CD4-positive, alpha-beta T cell treated with Interferon gamma for 1 hour (primary cell): ENCODE data around the gene TNNC2.
A peak's percentile ranks its signal among the peaks of the same experiment; 100 is the strongest.
"Not testable (repeated sequence)": the region's sequence is repeated elsewhere in the genome, so short reads cannot be mapped to it uniquely, and the experiment has no call there.

ENCODE experiments used
- DNase-seq: peaks from one replicate; pipeline ENCODE4 v3.0.0-alpha.2; 2020

The TNNC2 gene

DNA sequence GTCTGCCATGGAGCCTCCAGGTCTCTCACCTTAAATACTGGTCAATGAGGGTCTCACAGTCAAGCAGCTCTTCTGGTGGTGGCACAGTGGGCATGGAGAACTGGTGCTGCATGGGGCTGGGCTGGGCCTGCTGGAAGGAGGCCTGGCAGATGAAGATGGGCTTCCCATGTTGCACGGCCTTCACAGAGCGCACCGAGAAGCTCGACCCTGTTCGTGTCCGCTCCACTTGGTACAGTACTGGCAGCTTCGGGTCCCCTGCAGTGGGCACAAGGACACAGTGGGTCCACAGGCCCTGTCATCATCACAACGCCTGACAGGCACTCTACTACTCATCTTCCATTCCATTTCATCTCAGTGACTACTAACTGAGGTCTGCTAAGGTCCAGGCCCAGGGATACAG is 21.3 kb upstream of the TNNC2 start:
- DNase-seq: no peak

DNA sequence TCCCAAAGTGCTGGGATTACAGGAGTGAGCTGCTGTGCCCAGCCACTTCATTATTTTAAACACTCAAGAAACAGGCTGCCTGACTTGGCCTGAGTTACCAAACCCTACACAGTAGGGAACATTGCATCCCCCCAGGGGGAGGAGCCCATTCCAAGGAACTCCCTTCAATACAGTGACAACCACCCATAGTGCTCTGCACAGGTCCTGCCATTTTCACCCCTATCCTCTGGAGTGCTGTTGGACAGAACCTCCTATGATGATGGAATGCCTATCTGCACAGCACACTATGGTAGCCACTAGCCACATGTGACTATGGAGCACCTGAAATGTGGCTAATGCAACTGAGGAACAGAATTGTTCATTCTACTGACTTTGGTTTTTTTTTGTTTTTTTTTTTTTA is 18.3 kb upstream of the TNNC2 start:
- DNase-seq: no peak

DNA sequence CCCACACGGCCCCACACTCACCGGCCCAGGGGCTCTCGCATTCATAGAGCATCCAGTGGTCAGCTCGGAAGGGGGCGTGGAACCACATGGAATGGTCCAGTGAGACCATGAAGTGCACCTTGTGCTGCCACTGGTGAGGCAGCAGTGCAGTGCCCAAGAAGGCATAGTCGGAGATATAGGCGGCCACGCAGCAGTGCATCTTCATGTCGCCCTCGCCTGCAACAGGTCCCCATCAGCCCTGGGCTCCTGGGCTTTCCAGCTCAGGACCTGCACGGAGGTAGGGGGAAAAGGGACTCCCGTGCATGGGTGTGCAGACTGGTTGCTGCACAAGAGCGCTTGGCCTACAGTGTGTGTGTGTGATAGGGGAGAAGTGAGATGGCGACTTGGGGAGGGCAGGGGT is 16.4 kb upstream of the TNNC2 start:
- DNase-seq: no peak

DNA sequence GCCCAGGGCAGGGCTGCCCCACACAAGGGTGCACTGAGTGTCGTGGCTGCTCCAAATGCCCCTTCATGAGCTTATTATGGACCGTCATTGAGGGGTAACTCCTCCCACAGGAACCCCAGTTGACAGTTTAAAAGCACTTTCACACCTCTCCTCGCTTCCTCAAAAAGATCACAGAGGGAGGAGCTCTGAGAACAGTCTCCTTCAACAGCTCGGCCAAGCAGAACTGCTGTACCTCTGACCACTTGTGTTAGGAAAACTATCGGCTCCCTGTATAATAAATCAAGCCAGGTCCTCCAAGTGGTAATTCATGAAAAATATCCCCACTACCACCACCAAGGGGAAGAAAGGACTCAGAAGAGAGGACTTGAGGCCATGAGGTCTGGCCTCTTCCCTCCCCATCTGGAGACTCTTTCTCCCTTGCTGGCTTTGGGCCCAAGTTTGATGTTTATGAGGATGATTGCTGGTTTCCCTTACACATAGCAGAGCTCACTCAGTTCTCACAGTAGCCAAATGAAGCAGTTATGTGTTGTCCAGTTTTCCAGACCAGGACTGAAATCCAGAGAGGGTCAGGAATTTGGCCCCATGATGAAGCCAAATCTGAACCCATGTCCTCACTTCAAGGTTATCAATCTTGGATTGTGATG is 15.2 kb upstream of the TNNC2 start:
- peak; percentile 15 for DNase-seq

DNA sequence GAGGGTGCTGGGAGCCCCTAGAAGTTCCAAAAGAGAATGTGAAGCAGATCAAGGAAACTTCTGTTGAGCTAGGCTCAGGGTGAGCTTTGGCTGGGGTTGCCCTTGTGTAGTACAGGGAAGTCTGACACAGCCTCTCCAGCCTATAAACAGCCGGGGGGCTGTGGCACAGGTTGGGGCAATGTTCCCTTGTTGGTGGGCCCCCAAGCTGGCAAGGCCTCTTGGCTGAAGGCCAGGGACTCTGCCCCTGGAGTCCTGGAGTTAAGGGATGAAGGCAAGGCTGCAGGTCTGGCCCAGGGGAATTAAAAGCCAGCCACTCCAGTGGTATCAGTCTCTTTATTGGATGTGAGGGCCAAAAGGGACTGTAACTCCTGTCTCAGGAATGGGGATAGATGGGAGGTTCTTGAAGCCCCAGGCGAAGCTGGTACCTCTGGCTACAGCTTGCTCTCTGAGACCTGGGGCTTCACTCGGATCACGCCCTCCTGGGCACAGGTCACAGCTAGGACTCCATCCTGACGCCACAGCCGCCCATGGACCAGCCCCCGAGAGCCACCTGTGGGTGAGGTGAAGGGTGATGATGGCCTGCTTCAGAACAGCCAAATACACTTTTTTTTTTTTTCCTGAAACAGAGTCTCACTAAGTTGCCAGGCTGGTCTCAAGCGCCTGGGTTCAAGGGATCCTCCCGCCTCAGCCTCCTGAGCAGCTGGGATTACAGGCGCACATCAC is 14.5 kb upstream of the TNNC2 start:
- DNase-seq: no peak

DNA sequence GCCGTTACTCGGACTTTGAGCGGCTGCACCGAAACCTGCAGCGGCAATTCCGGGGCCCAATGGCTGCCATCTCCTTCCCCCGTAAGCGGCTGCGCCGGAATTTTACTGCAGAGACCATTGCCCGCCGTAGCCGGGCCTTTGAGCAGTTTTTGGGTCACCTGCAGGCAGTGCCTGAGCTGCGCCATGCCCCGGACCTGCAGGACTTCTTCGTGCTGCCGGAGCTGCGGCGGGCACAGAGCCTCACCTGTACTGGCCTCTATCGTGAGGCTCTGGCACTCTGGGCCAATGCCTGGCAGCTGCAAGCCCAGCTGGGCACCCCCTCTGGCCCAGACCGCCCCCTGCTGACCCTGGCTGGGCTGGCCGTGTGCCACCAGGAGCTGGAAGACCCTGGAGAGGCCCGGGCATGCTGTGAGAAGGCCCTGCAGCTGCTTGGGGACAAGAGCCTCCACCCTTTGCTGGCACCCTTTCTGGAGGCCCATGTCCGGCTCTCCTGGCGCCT is 13.6 kb upstream of the TNNC2 start:
- no peak for DNase-seq

DNA sequence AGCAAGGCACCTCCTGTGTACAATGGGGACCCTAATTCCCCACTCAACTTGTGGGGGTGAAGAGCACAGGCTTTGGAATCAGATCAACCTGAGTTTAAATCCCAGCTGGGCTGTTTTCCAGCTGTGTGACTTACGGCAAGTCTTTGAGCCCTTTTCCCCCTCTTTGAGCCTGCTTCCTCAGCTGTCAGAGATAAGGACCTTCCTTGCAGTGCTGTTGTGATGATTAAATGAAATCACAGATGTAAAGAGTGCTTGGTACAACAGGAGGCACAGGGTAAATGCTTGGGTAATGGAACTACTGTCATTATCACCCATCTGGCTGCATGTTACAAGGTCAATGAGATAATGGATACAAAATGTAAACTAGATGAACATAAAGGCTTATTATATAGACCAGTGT is 9.7 kb upstream of the TNNC2 start:
- no peak for DNase-seq

DNA sequence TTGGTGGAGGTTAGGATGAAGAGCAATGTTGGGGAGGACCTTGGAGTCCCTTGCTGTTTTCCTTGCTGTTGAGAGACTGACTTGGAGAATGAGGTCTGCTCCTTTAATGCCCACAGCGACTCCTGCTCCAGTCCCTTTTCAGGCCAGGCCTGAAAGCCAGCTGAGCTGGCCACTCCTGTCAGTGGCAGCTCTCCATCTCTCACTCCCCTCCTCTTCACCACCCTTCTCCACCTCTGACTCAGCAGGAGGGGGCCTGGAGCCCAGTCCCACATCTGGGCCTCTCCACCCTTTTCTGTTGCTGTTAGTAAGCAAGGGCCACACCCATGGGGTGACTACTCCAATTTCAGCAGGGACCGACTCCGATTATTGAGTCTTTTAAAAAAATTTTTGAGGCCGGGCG is 8.7 kb upstream of the TNNC2 start:
- no peak for DNase-seq

DNA sequence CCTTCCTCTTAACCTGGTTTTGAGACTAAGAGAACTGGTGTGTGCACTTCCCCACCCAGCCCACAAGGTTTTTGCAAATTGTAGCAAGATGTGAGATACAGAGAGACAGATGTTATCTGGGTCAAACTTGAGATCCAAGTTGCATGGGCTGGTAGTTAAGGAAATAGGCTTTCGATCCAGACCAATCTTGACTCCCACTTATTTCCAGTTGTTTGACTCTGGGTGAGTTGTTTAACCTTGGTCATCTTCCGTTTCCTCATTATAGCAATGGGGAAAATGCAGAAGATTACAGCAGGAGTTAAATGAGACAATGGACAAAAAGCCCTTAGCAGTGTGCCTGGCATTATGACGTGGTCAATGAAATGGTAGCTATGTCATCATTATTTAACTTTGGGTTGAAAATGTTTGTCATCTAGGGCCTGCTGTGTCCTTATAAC is 8.2 kb upstream of the TNNC2 start:
- no peak for DNase-seq

DNA sequence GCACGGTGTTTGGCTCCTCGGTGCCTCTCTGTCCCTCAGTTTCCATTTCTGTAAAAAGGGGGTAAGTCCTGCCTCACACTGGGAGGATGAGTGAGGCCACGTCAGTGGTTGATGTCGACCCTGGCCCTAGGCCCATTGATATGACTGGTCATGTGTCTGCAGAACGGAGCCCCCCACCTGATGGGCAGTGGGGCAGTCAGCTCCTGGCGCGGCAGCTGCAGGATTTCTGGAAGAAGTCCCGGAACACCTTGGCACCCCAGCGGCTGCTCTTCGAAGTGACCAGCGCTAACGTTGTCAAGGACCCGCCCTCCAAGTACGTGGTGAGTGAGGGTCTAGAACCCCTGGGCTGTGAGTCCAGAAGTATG is 7.7 kb upstream of the TNNC2 start:
- no peak for DNase-seq

DNA sequence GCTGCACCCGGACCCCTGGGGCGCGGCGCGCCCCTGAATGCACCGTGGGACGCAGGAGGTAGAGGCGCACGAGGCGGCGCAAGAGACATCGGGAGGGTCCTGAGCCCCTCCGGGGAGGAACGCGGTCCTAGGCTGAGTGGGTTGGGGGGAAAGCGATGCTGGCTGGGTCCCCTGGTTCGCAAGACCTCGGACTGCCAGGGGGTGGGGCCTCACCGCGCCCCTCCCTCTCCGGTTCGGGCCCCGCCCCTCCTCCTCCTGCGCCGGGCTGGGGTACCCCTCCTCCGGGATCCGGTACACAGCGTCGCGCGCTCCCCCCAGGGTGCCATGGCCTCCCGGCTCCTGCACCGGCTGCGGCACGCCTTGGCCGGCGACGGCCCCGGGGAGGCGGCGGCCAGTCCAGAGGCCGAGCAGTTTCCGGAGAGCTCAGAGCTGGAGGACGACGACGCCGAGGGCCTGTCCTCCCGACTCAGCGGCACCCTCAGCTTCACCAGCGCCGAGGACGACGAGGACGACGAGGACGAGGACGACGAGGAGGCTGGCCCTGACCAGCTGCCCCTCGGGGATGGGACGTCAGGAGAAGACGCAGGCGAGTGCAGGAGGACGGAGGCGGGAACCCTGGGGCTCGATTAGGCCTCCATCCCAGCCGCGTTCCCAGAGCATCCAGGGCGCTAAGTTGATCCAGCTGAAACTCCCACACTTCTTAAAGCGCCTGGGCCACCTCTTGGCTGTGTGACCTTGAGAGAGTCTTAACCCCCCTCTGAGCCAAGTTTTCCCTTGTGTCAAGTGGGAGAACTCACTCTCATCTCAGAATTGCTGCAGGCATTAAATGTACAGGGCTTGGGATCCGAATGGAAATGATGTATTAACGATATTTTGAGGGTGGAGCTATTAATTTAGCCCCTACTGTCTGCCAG is 7.0 kb upstream of the TNNC2 start:
- DNase-seq: peak; percentile 48

DNA sequence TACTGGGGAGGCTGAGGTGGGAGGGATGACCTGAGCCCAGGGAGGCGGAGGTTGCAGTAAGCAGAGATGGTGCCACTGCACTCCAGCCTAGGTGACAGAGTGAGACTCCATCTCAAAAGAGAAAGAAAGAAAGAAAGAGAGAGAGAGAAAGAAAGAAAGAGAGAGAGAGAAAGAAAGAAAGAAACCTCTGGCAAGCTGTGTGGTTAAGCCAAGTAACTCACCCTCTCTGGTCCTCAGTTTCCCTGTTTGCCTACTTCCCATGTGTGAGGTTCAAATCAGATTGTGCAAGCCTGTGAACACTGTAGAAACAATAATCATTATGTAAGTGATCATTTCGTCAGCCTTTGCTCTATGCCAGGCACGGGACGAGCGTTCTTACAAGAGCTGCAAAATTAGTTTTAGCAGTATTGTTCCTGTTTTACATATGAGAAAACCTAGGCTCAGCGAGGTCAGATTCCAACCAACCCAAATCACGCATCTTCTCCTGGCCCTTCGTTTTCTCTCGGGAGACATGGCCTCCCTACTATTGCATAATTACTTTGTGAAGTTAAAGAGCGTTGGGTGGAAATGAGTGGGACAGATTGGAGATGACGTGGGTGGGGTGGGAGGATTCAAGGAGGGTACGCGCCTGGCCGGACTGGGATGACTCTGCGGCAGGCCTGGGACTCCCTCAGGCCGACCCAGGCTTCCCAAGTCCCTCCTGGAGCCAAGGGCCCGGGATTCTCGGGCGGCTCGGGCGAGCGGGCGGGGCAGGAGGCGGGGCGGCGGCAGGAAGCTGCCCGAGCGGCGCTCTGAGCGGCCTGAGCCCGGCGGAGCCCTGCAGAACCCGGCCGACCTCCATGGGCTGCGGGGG is 6.1 kb upstream of the TNNC2 start, which contains the start of gene SNX21:
Gene SNX21 (plus strand): TSS at position 770 of the 853 bp plus-strand sequence. CDS start 121 bp downstream, outside the sequence.
- peak; percentile 18 for DNase-seq

DNA sequence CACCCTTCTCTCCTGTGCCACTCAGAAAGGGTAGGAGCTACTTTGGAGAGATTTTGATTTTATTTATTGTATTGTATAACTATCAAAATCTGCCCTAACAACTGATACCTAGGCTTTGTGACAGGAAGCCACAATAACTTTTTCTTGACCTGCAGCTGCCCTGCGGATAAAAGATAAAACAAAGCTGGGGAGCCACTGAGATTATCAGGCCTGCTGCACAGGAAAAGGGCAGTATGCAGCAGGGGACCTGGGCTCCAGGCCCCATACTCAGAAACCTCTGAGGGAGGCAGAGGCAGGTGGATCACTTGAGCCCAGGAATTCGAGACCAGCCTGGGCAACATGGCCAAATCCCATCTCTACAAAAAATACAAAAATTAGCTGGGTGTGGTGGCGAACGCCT is 5.5 kb upstream of the TNNC2 start:
- DNase-seq: no peak

DNA sequence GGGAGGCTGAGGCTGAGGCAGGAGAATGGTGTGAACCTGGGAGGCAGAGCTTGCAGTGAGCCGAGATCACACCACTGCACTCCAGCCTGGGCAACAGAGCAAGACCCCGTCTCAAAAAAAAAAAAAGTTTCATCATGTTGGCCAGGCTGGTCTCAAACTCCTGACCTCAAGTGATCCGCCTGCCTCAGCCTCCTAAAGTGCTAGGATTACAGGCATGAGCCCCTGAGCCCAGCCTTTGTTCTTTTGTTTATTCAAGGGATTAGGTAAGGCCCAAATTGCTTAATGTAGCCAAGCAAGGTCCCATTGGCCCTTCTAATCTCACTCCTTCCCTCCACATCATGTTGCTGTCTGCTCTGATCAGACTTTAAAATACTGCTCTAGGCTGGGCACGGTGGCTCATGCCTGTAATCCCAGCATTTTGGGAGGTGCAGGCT is 2.6 kb upstream of the TNNC2 start:
- DNase-seq: not testable (repeated sequence)

DNA sequence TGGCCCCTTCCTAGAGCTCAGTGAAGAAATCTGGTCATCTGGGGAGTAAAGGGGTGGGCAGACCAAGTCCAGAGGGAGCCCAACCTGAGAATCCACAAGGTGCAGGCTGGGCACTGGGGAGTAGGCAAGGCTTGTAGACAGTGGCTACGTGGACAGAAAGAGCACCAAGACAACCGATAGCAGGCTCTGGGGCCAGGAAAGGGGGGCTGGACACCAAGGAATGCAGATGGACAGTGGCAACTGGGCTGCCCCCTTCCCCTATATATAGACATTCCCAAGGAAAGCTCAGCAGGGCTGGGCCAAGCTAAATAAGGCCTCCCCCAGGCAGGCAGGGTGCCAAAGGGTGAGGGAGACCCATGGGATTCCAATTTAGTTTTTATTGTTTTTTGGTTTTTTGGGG is 1.5 kb upstream of the TNNC2 start:
- no peak for DNase-seq

DNA sequence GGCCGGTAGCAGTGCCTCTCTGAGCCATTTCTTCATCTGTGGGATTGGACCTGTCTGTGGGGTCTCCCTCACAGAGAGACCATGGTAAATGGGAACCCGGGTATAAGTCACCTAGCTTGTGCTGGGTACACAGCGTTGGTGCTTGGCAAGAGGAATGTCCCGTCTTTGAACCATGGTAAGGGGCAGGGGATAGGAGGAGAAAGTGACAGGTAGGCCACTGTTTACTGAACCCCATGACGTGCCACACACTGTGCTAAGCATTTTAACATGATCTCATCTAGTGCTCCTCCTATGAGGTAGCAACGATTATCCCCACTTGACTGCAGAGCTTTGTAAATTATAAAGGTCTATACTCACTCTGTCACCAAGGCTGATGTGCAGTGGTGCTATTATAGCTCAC is 600 bp upstream of the TNNC2 start:
- DNase-seq: no peak

DNA sequence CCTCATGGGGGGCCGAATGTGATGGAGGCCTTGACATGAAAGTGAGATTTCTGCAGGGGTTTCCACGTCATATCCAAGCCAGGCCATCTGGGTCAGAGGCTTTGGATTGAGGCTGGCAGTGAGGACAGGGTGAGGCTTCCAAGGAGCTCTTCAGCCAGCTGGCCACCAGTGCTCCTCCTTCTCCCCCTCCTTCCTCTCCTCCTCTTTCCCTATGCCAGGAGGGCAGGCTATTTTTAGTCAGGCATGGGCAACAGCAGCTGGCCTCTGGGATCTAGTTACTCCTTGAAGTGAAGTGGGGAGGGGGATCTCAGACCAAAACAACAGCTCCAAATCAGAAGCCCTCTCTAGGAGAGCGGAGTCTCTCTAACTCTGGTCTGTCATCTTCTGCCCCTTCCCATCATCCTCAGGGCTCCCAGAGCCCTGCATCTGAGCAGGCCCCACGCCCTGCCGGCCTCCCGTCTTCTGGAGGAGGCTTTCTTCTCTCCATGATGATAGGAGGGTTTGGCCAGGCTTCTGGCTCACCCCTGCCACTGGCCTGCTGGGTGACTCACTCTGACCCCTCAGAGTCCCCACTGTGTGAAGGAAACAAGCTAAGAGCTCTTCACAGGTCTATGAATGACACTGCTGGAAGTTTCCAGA is 612 bp downstream of the TNNC2 start:
- DNase-seq: no peak

DNA sequence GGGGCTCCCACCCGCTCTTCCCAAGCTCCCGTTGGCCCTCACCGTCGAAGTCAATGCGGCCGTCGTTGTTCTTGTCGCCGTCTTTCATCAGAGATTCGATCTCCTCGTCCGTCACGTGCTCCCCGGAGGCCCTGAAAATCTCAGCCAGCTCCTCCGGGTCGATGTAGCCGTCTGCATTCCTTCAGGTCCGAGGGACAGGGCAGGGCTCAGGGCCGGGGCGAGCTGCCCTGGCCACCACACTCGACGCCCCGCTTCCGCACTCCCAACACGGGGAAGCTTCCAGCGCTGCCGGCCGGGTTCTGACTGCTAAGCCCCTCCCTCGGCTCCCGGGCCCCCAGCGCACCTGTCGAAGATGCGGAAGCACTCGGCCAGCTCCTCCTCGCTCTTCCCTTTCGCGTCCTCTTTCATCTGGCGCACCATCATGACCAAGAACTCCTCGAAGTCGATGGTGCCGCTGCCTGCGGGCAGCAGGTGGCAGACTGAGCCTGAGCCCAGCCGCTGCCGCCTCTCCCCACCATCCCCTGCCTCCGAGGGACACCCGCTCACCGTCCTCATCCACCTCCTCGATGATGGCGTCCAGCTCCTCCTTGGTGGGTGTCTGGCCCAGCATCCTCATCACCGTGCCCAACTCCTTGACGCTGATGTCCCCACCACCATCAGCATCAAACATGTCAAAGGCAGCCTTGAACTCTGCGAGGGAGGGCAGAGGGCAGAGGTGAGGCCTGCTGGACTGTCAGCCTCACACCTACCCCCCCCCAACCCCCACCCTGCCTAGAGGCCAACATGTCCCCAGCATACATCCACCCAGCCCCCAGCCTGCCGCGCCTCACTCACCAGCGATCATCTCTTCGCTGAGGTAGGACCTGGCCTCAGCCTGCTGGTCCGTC is 2.9 kb downstream of the TNNC2 start:
- peak; percentile 55 for DNase-seq

DNA sequence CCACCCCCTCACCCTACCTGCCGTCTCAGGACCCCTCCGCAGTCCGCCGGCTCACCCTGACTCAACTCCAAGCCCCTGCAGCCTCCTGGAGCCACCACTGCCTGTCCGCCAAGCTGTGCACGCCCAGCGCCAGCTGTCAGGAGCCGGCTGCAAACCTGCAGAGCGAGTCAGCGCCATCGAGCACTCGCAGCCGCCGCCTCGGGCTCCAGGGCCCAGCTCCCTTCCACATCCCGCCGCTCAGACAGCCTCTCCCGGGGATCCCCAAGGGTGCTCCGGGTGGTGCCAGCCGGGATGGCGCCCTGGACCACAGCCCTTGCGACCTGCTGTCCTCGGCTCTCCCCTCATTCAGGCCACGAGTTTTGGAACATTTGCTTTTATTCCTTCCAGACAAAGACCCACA is 4.3 kb downstream of the TNNC2 start:
- no peak for DNase-seq

DNA sequence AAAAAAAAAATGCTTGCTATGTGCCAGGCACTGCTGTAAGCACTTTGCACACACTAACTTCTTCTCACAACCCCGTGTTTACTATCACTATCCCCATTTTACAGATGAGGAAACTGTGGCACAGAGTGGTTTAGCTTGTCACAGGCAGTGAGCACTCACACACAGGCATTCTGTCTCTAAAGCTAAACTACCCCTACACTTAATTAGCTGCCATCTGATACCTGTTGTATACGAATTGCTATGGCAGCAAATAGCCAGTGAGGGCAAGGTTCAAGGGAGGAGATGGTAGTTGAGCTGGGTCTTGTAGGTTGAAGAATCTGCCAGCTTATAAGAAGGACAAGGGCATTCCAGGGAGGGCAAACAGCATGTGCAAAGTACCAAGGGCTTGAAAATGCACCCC is 5.2 kb downstream of the TNNC2 start:
- DNase-seq: no peak

DNA sequence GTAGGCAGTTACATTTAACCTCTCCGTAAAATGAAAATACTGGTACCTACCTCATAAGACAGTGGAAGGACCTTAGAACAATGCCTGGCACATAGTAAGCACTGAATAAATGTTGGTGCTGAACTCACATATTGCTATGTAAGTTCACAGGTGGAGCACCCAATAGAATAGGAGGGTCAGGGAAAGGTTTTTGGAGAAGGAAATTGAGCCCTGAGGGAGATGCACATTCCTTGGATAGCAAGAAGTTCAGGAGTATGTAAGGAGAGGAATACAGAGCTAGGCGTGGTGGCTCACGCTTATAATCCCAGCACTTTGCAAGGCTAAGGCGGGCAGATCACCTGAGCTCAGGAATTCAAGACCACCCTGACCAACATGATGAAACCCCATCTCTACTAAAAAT is 7.6 kb downstream of the TNNC2 start:
- no peak for DNase-seq
